Lower leg skin (tissue), 3 donors: ENCODE results near the gene CTPS1.

Experiments used
- POLR2A ChIP-seq, 2 donors: fragments of 450-650 bp; IDR thresholded peaks; one replicate each; pipeline ENCODE4 v1.6.1; 2016 to 2017; ENCODE audit warnings: antibody characterized with exemption in 2 of 2, mild to moderate bottlenecking in 1 of 2, moderate library complexity in 1 of 2
- TF ChIP-seq, protein P1 (sequence below), 3 donors: fragments of 450-650 bp; IDR thresholded peaks; one replicate each; pipeline ENCODE4 v1.5.1; 2016; ENCODE audit warnings: antibody characterized with exemption in 3 of 3, mild to moderate bottlenecking in 3 of 3, moderate library complexity in 2 of 3

DNA sequence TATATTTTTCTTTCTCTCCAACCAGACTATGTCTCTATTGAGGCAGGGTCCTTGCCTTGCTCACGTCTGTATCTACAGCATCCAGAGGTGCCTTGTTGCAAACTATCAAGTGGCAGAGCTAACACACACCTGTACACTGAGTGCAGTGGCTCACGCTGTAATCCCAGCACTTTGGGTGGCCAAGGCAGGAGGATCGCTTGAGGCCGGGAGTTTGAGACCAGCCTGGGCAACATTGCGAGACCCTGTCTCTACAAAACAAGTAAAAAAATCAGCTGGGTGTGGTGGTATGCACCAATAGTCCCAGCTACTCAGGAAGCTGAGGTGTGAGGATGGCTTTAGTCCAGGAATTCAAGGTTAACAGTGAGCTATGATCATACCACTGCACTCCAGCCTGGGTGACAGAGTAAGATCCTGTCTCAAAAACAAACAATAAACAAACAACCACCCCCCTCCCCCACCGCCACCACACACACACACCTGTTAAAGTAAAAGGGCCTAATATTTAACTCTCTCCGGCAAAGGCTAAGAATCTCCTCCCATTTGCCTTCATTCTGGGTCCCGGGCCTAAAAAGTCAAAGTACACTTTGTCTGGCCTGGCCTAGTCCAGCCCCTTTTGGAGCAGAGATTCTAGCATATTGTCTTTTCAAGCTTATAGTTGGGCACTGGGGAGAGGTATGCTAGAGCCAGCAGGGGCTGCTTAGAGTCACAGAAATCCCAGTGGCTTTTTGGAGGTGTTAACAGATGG lies 51.5 kb downstream of the CTPS1 start:
- TF ChIP-seq, protein P1, sequence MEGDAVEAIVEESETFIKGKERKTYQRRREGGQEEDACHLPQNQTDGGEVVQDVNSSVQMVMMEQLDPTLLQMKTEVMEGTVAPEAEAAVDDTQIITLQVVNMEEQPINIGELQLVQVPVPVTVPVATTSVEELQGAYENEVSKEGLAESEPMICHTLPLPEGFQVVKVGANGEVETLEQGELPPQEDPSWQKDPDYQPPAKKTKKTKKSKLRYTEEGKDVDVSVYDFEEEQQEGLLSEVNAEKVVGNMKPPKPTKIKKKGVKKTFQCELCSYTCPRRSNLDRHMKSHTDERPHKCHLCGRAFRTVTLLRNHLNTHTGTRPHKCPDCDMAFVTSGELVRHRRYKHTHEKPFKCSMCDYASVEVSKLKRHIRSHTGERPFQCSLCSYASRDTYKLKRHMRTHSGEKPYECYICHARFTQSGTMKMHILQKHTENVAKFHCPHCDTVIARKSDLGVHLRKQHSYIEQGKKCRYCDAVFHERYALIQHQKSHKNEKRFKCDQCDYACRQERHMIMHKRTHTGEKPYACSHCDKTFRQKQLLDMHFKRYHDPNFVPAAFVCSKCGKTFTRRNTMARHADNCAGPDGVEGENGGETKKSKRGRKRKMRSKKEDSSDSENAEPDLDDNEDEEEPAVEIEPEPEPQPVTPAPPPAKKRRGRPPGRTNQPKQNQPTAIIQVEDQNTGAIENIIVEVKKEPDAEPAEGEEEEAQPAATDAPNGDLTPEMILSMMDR (IDR thresholded peaks at IDR 0.05) = no peak
- TF ChIP-seq POLR2A (IDR thresholded peaks at IDR 0.05) = no peak
